Epithelial cell of proximal tubule (primary cell): ENCODE measurements around the gene STK17A. TPM values are rescaled to one million over a fixed set of nuclear protein-coding genes. Genes with fewer than 3 reads are reported as not detected.

Experiments
- DNase-seq: peaks from one replicate; pipeline ENCODE4 v3.0.0-alpha.2; 2011; ENCODE audit warnings: low read depth
- H3K4me3 ChIP-seq: 2 replicates; pipeline ENCODE4 v1.5.1; 2011; ENCODE audit warnings: low read depth, mild to moderate bottlenecking, low read length
- CTCF ChIP-seq: conservative IDR thresholded peaks from 2 replicates; pipeline ENCODE4 v1.5.1; 2012; ENCODE audit warnings: low read depth, mild to moderate bottlenecking, low read length
- total RNA-seq: library from RNA; depleted of rRNA; stranded (reverse); fragments of >200 nt; gene quantifications from 2 replicates; pipeline ENCODE4 v1.2.3, GENCODE V29; 2015

STK17A gene
- total RNA-seq, 1 donor from 2014 or later = 30.7 TPM

DNA sequence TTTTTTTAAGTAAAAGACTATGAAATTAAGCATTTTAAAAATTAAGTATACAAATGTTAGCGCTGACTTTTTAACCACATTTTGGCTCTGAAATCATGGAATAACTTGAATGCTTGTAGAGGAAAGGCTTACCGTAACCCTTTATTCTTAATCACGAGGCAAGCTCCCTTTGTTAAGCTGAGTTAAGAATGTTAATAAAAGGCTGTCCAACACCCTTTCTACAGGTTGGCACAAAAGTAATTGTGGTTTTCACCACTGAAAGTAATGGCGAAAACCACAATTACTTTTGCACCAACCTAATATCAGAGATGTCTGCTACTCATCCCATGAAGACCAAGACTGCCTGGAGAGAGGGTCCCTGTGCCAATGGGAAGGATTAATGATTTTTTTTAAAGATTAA is 70.6 kb downstream of the STK17A start:
- no peak for TF ChIP-seq CTCF
- no peak overlapping the region for H3K4me3 ChIP-seq
- no peak for DNase-seq

GRCh38 chr7:43653891-43654504 is 71.1 kb downstream of the STK17A start:
- TF ChIP-seq CTCF = no peak
- DNase-seq = no peak
- H3K4me3 ChIP-seq = no peak overlapping the region

GRCh38 chr7:43655584-43655983 is 72.7 kb downstream of the STK17A start:
- no peak overlapping the region for H3K4me3 ChIP-seq
- no peak for TF ChIP-seq CTCF
- DNase-seq = no peak

GRCh38 chr7:43656997-43657396 is 74.1 kb downstream of the STK17A start:
- DNase-seq = no peak
- no peak for TF ChIP-seq CTCF
- no peak overlapping the region for H3K4me3 ChIP-seq

DNA sequence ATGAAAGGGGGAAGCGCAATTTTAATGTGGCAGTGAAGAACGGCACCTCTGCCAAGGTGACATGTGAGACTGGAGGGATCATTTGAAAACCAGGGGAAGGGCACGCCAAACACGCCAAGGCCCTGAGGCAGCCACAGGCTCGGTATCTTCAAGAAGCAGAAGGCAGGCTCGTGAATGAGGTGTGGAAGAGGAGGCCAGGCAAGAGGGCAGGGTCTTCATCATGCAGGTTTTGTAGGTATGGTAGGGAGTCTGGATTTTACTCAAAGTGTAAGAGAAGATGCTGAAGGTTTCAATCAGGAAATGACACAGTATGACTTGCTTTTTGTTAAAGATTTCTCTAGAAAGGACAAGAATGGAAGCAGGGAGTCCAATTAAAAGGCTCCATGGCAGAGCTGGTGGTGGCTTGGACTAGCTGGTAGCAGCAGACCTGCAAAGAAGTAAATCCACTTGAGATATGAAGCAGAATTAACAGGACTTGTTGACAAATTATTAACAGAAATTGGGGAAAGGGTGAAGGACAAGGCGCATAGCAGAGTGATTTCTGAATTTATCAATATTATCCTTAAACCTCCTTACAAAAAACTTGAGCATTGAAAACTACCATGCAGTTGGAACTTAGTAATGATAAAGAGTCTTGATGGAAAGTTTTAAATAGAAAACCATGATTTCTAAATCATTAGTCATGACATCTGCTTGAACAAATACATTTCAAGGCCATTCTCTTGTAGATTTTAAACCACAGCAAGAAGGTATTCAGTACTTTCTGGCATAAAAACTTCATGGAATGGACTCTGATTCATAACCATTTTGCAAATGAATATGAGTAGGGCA is 76.0 kb downstream of the STK17A start:
- DNase-seq = peak; percentile 61
- no peak overlapping the region for H3K4me3 ChIP-seq
- no peak for TF ChIP-seq CTCF

DNA sequence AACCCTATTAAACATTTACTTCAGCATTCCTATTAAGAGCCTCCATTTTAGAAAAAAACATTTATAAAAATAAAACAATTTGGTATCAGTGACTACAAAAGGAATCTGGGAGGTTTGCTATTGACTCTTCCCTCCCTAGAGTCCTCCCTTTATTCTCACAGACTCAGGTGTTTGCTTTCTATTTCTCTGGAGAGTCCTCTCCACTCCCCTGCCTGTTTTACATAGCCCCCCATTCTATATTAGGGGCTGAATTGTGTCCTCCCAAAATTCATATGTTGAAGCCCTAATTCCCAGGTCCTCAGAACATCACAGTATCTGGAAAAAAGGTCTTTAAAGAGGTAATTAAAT is 76.6 kb downstream of the STK17A start:
- DNase-seq = no peak
- no peak for TF ChIP-seq CTCF
- no peak overlapping the region for H3K4me3 ChIP-seq

DNA sequence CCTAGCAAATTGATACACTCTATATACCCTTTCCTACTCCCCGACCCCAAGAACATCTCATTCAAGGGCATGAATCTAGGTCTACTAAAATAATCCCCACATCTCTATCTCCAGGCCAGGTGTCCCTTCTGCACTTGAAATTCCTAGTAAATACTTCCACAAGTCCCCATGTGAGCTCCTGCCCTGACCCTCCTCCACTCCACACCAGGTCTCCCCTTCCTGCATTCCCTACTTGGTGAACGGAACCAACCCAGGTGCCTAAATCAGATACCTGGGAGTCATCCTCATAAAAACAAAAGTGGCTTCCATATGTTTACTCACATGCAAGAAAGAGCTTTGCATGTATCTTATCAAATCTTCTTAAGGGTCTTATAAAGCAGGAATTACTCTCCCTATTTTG is 77.2 kb downstream of the STK17A start:
- no peak for TF ChIP-seq CTCF
- no peak for DNase-seq
- H3K4me3 ChIP-seq = no peak overlapping the region
